Epithelial cell of esophagus (primary cell): ENCODE measurements around the gene ATP6V0B.

Experiments used
- DNase-seq: peaks from one replicate; pipeline ENCODE4 v3.0.0; 2010; ENCODE audit warnings: low read depth
- H3K4me3 ChIP-seq: 2 replicates; pipeline ENCODE4 v1.5.1; 2011; ENCODE audit warnings: mild to moderate bottlenecking, low read length, control low read depth
- TF ChIP-seq, protein P1 (sequence below): IDR thresholded peaks from 2 replicates; pipeline ENCODE4 v1.5.1; 2011; ENCODE audit warnings: low read depth, mild to moderate bottlenecking, low read length, control low read depth, inconsistent platforms; ENCODE audit not compliant: insufficient read depth; ENCODE audit errors: missing control alignments

The ATP6V0B gene

DNA sequence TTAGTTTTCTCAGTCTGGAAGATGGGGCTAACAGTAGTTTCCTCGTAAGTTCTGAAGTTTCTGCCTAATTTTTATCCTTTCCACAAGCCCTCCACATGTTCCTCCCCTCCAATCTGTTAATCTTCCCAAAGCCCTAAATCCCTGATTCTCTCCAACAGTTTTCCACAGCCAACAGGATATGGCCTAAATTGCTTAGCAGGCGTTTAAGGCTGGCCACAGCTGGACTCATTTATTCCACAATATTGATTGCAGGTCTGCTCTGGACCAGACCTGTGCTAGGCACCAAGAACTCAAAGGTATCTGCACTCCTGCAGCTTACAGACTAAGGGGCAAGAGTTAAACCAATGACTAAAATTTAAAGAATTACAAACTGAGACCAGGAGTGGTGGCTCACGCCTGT lies 52.6 kb downstream of the ATP6V0B start:
- TF ChIP-seq, protein P1, sequence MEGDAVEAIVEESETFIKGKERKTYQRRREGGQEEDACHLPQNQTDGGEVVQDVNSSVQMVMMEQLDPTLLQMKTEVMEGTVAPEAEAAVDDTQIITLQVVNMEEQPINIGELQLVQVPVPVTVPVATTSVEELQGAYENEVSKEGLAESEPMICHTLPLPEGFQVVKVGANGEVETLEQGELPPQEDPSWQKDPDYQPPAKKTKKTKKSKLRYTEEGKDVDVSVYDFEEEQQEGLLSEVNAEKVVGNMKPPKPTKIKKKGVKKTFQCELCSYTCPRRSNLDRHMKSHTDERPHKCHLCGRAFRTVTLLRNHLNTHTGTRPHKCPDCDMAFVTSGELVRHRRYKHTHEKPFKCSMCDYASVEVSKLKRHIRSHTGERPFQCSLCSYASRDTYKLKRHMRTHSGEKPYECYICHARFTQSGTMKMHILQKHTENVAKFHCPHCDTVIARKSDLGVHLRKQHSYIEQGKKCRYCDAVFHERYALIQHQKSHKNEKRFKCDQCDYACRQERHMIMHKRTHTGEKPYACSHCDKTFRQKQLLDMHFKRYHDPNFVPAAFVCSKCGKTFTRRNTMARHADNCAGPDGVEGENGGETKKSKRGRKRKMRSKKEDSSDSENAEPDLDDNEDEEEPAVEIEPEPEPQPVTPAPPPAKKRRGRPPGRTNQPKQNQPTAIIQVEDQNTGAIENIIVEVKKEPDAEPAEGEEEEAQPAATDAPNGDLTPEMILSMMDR, result no peak
- no peak overlapping the region for H3K4me3 ChIP-seq
- DNase-seq, result no peak
